ENCODE measurements around the gene MRPL10. TPM values are rescaled to one million over a fixed set of nuclear protein-coding genes. Genes with fewer than 3 reads are reported as not detected.
"Not testable (repeated sequence)": the region's sequence is repeated elsewhere in the genome, so short reads cannot be mapped to it uniquely, and the experiment has no call there.

The MRPL10 gene
- total RNA-seq, 1 donor from 2014 or later, result 55.5 TPM

GRCh38 chr17:47803751-47804150 is 27.6 kb downstream of the MRPL10 start:
- DNase-seq (ENCODE audit: low spot score), result no peak
- intact Hi-C loops (cut with DNase I), result loop anchor here (5.0 kb wide), 1 partner anchor 106 kb away; no protein-coding TSS in a partner anchor

GRCh38 chr17:47803201-47803600 is 28.1 kb downstream of the MRPL10 start:
- intact Hi-C loops (cut with DNase I), result loop anchor here (5.0 kb wide), 1 partner anchor 106 kb away; no protein-coding TSS in a partner anchor
- no peak for DNase-seq (ENCODE audit: low spot score)

GRCh38 chr17:47802341-47803022 is 28.9 kb downstream of the MRPL10 start:
- no peak for DNase-seq (ENCODE audit: low spot score)
- intact Hi-C loops (cut with DNase I), result loop anchor here (5.0 kb wide), 1 partner anchor 105 kb away; no protein-coding TSS in a partner anchor

- DNase-seq (ENCODE audit: low spot score), result no peak
- intact Hi-C loops (cut with DNase I), result loop anchor here (5.0 kb wide), 1 partner anchor 105 kb away; no protein-coding TSS in a partner anchor
Measured at GRCh38 chr17:47801906-47802305, 29.4 kb downstream of the MRPL10 start.

GRCh38 chr17:47801176-47801765 is 30.1 kb downstream of the MRPL10 start:
- intact Hi-C loops (cut with DNase I), result loop anchor here (5.0 kb wide), 1 partner anchor 104 kb away; no protein-coding TSS in a partner anchor
- DNase-seq (ENCODE audit: low spot score), result no peak

- intact Hi-C loops (cut with DNase I), result loop anchor here (5.0 kb wide), 1 partner anchor 103 kb away; no protein-coding TSS in a partner anchor
- DNase-seq (ENCODE audit: low spot score), result no peak
Measured at GRCh38 chr17:47800686-47801085, 30.7 kb downstream of the MRPL10 start.

GRCh38 chr17:47797797-47798196 is 33.5 kb downstream of the MRPL10 start:
- no peak for DNase-seq (ENCODE audit: low spot score)
- intact Hi-C loops (cut with DNase I), result no loop called here

- no peak for DNase-seq (ENCODE audit: low spot score)
- intact Hi-C loops (cut with DNase I), result no loop called here
Measured at GRCh38 chr17:47792979-47793378, 38.4 kb downstream of the MRPL10 start.

GRCh38 chr17:47792457-47792856 is 38.9 kb downstream of the MRPL10 start:
- DNase-seq (ENCODE audit: low spot score), result no peak
- intact Hi-C loops (cut with DNase I), result no loop called here

GRCh38 chr17:47791025-47791424 is 40.3 kb downstream of the MRPL10 start:
- no peak for DNase-seq (ENCODE audit: low spot score)
- intact Hi-C loops (cut with DNase I), result no loop called here

- no peak for DNase-seq (ENCODE audit: low spot score)
- intact Hi-C loops (cut with DNase I), result no loop called here
Measured at GRCh38 chr17:47789611-47790561, 41.5 kb downstream of the MRPL10 start.

GRCh38 chr17:47785538-47786123 is 45.7 kb downstream of the MRPL10 start:
- DNase-seq (ENCODE audit: low spot score), result no peak
- intact Hi-C loops (cut with DNase I), result no loop called here

- intact Hi-C loops (cut with DNase I), result no loop called here
- no peak for DNase-seq (ENCODE audit: low spot score)
Measured at GRCh38 chr17:47781397-47781796, 49.9 kb downstream of the MRPL10 start.

- intact Hi-C loops (cut with DNase I), result no loop called here
Measured at GRCh38 chr17:47778184-47778635, 53.1 kb downstream of the MRPL10 start.

GRCh38 chr17:47776330-47777197 is 54.8 kb downstream of the MRPL10 start:
- intact Hi-C loops (cut with DNase I), result no loop called here

More at GRCh38 chr17:47778184-47778635, 53.1 kb downstream of the MRPL10 start:
- DNase-seq (ENCODE audit: low spot score), result no peak

GRCh38 chr17:47774987-47775580 is 56.3 kb downstream of the MRPL10 start:
- intact Hi-C loops (cut with DNase I), result no loop called here
- DNase-seq (ENCODE audit: low spot score), result no peak

More at GRCh38 chr17:47776330-47777197, 54.8 kb downstream of the MRPL10 start:
- no peak for DNase-seq (ENCODE audit: low spot score)

GRCh38 chr17:47774331-47774730 is 57.0 kb downstream of the MRPL10 start:
- intact Hi-C loops (cut with DNase I), result no loop called here
- DNase-seq (ENCODE audit: low spot score), result no peak

- intact Hi-C loops (cut with DNase I), result not testable (repeated sequence)
Measured at GRCh38 chr17:47773649-47774048, 57.7 kb downstream of the MRPL10 start.

More at GRCh38 chr17:47773649-47774048, 57.7 kb downstream of the MRPL10 start:
- DNase-seq (ENCODE audit: low spot score), result not testable (repeated sequence)

Data from cardiac septum (tissue), 1 donor.